ENCODE measurements around the gene PFDN1. TPM values are rescaled to one million over a fixed set of nuclear protein-coding genes. Genes with fewer than 3 reads are reported as not detected.

Gene PFDN1
- total and polyA plus RNA-seq, 4 donors, result 14.0 to 30.8 (median 20.7) TPM

- TF ChIP-seq JUND (IDR thresholded peaks at IDR 0.05) (no peak), SP1 (IDR thresholded peaks at IDR 0.05) (no peak), EGR1 (IDR thresholded peaks at IDR 0.05; ENCODE audit: low read depth in 2 of 2) (no peak)
Measured at GRCh38 chr5:140243706-140244250, 59.1 kb downstream of the PFDN1 start (continued).

DNA sequence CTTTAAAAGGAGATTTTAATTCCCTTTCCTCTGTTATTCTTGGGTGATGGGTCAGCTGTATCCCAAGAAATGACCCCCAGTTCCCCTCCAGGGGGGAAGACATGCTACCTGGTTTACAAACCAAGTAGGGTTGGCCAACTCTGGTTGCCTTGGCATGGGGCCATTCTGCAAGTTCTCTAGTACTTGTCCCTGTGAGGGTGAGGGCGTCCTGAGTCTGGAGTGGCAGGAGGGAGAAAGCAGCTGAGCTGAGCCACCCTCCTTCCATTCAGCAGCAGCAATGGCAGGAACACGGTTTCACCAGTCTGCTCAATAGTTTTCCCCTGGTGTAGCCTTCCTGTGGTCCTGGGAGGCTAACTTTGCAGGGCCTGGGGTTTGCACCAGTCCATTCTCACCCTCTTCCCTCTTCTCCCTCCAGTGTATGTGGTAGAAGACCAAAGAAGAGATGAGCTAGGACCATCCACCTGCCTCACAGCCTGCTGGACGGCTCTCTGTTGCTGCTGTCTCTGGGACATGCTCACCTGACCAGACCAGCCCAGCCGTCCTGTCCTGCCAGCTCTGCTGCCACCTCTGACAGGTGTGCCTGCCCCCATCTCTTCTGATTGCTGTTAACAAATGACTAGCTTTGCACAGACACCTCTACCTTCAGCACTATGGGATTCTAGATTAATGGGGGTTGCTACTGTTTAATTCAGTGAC lies 59.9 kb downstream of the PFDN1 start:
- Histone ChIP-seq H3K4me1 (ENCODE audit: control insufficient read depth in 4 of 4, insufficient read depth in 4 of 4, low read length in 3 of 4) (peaks cover 4 to 19% (median 17%) of the 10 kb centered on the region in 4 donors), H3K9me3 (ENCODE audit: control insufficient read depth in 4 of 4, low read length in 3 of 4) (no peaks in the 10 kb centered on the region), H3K27me3 (ENCODE audit: control insufficient read depth in 4 of 4, insufficient read depth in 4 of 4, low read length in 3 of 4) (no peaks in the 10 kb centered on the region), H3K9ac (ENCODE audit: low read depth in 1 of 2, low read length in 2 of 2) (no peak overlapping the region), H3K27ac (ENCODE audit: low read depth in 1 of 2, low read length in 2 of 2) (no peak overlapping the region), H3K4me3 (ENCODE audit: low read depth in 1 of 3, low read length in 3 of 3) (no peak overlapping the region), H3K36me3 (ENCODE audit: control insufficient read depth in 4 of 4, insufficient read depth in 3 of 4, low read depth in 1 of 4, low read length in 3 of 4) (peaks cover 0 to 8% (median 3%) of the 10 kb centered on the region in 4 donors)
- WGBS, result 83% methylated on average over 4 of the region's 4 CpGs
- no peak for TF ChIP-seq FOXA2 (IDR thresholded peaks at IDR 0.05)
- no peak for TF ChIP-seq YY1 (IDR thresholded peaks at IDR 0.05)
- TF ChIP-seq EGR1 (IDR thresholded peaks at IDR 0.05; ENCODE audit: low read depth in 2 of 2), result no peak
- no peak for TF ChIP-seq ZBTB33 (IDR thresholded peaks at IDR 0.05)
- TF ChIP-seq FOXA1 (IDR thresholded peaks at IDR 0.05), result no peak
- TF ChIP-seq GABPA (IDR thresholded peaks at IDR 0.05 in 1 of 2, conservative IDR thresholded peaks at IDR 0.05 in 1 of 2), result no peak
- no peak for TF ChIP-seq HNF4A (conservative IDR thresholded peaks at IDR 0.05)
- no peak for TF ChIP-seq RAD21 (IDR thresholded peaks at IDR 0.05)
- TF ChIP-seq, protein P1, sequence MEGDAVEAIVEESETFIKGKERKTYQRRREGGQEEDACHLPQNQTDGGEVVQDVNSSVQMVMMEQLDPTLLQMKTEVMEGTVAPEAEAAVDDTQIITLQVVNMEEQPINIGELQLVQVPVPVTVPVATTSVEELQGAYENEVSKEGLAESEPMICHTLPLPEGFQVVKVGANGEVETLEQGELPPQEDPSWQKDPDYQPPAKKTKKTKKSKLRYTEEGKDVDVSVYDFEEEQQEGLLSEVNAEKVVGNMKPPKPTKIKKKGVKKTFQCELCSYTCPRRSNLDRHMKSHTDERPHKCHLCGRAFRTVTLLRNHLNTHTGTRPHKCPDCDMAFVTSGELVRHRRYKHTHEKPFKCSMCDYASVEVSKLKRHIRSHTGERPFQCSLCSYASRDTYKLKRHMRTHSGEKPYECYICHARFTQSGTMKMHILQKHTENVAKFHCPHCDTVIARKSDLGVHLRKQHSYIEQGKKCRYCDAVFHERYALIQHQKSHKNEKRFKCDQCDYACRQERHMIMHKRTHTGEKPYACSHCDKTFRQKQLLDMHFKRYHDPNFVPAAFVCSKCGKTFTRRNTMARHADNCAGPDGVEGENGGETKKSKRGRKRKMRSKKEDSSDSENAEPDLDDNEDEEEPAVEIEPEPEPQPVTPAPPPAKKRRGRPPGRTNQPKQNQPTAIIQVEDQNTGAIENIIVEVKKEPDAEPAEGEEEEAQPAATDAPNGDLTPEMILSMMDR (IDR thresholded peaks at IDR 0.05; ENCODE audit: low read depth, low read length, missing input control), result no peak
- no peak for TF ChIP-seq JUND (IDR thresholded peaks at IDR 0.05)
- TF ChIP-seq NR2F2 (IDR thresholded peaks at IDR 0.05), result no peak
- TF ChIP-seq TAF1 (conservative IDR thresholded peaks at IDR 0.05), result no peak
- no peak for TF ChIP-seq ATF3 (IDR thresholded peaks at IDR 0.05)
- no peak for TF ChIP-seq HNF4G (IDR thresholded peaks at IDR 0.05)
- TF ChIP-seq RXRA (IDR thresholded peaks at IDR 0.05), result no peak
- TF ChIP-seq, protein P2, sequence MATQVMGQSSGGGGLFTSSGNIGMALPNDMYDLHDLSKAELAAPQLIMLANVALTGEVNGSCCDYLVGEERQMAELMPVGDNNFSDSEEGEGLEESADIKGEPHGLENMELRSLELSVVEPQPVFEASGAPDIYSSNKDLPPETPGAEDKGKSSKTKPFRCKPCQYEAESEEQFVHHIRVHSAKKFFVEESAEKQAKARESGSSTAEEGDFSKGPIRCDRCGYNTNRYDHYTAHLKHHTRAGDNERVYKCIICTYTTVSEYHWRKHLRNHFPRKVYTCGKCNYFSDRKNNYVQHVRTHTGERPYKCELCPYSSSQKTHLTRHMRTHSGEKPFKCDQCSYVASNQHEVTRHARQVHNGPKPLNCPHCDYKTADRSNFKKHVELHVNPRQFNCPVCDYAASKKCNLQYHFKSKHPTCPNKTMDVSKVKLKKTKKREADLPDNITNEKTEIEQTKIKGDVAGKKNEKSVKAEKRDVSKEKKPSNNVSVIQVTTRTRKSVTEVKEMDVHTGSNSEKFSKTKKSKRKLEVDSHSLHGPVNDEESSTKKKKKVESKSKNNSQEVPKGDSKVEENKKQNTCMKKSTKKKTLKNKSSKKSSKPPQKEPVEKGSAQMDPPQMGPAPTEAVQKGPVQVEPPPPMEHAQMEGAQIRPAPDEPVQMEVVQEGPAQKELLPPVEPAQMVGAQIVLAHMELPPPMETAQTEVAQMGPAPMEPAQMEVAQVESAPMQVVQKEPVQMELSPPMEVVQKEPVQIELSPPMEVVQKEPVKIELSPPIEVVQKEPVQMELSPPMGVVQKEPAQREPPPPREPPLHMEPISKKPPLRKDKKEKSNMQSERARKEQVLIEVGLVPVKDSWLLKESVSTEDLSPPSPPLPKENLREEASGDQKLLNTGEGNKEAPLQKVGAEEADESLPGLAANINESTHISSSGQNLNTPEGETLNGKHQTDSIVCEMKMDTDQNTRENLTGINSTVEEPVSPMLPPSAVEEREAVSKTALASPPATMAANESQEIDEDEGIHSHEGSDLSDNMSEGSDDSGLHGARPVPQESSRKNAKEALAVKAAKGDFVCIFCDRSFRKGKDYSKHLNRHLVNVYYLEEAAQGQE (IDR thresholded peaks at IDR 0.05), result no peak
- no peak for TF ChIP-seq SP1 (IDR thresholded peaks at IDR 0.05)
- TF ChIP-seq, protein P3, sequence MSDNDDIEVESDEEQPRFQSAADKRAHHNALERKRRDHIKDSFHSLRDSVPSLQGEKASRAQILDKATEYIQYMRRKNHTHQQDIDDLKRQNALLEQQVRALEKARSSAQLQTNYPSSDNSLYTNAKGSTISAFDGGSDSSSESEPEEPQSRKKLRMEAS (IDR thresholded peaks at IDR 0.05), result no peak
- DNase-seq (ENCODE audit: low spot score), result no peak
